Motor neuron (in vitro differentiated cells): ENCODE data around the gene NOXO1. TPM values are rescaled to one million over a fixed set of nuclear protein-coding genes. Genes with fewer than 3 reads are reported as not detected.

Experiments
- ATAC-seq, 8 experiments: fragments of 200-7000 bp; cut with Tn5 transposase; replicated peaks in 6 of 8; 2 replicates each; pipeline ENCODE4 v1.8.0; 2021; ENCODE audit warnings: mild to moderate bottlenecking in 8 of 8, moderate library complexity in 8 of 8
- H3K27ac ChIP-seq, 2 donors: fragments of 250-450 bp; sonication (Bioruptor Pico); 2 replicates each; pipeline ENCODE4 v1.9.0; 2021; ENCODE audit warnings: antibody characterized with exemption in 2 of 2, mild to moderate bottlenecking in 2 of 2, moderate library complexity in 1 of 2
- H3K4me1 ChIP-seq, 2 donors: fragments of 250-450 bp; sonication (Bioruptor Pico); replicated peaks in 1 of 2; 2 replicates each; pipeline ENCODE4 v1.6.1; 2021; ENCODE audit warnings: antibody characterized with exemption in 2 of 2, mild to moderate bottlenecking in 2 of 2, moderate library complexity in 1 of 2
- H3K4me3 ChIP-seq, 5 donors: fragments of 250-450 bp; sonication (Bioruptor Pico); 2 replicates each; pipeline ENCODE4 v1.9.0; 2021; ENCODE audit warnings: antibody characterized with exemption in 5 of 5, mild to moderate bottlenecking in 5 of 5, moderate library complexity in 4 of 5
- WGBS, 10 experiments: fragments of 450-650 bp; shearing (Covaris generic); methylation state at CpG; one replicate each; pipeline ENCODE4 v1.0.0; 2022; 5-methylcytosine and 5-hydroxymethylcytosine counted together
- in situ Hi-C, 9 experiments: fragments of 400-800 bp; cut with MboI; loops; one replicate each; pipeline ENCODE4 v1.15.0; 2021; ENCODE audit warnings: low sequenced_read_pairs in 9 of 9, low pct_unique_long_range_greater_than_20kb in 2 of 9; ENCODE audit not compliant: unreplicated experiment in 9 of 9
- total RNA-seq, 8 experiments: library from RNA; unstranded; fragments of 300-600 nt; gene quantifications; 2 replicates each; pipeline versions ENCODE4 v1.2.3 to v1.2.4, GENCODE V29; 2022

NOXO1 gene
- total RNA-seq: under 1 TPM in 4 of 8 experiments, not detected in 4; 0.21 to 0.73 (median 0.26) TPM

- Histone ChIP-seq H3K4me3 (no peak within 1 kb of the TSS), H3K27ac (no peak within 1 kb of the TSS), H3K4me1 (peaks cover 6 to 18% of the 10 kb centered on the region in 2 donors)
- ATAC-seq: no peak
- in situ Hi-C loops: no loop called here
- 0 to 50% (median 33%) methylated on average over 1 to 2 of the region's 6 CpGs; no CpG with 5 or more reads in 5 of the 10 experiments for WGBS, 10 experiments
Measured at GRCh38 chr16:1981398-1981836, at the start of gene NOXO1. Gene NOXO1 (minus strand): TSS chr16:1981469. CDS start chr16:1981179, 290 bp downstream.

- 32 to 100% methylated on average over 1 to 5 of the region's 11 CpGs; no CpG with 5 or more reads in 8 of the 10 experiments for WGBS, 10 experiments
- Histone ChIP-seq H3K4me3 (no peak overlapping the region), H3K4me1 (peaks cover 5 to 6% of the 10 kb centered on the region in 2 donors), H3K27ac (no peak overlapping the region)
- in situ Hi-C loops: loop anchor here in 1 of 9 experiments (25.0 kb wide), 1 partner anchor 107 kb away; the partner anchor contains the start of genes PKD1 and RAB26
- no peak for ATAC-seq
Measured at GRCh38 chr16:2030036-2030435, 48.8 kb upstream of the NOXO1 start.

GRCh38 chr16:2029350-2029749, 48.1 kb upstream of the NOXO1 start:
- WGBS, 10 experiments: no CpG with 5 or more reads among the region's 22 CpGs
- Histone ChIP-seq H3K4me3 (no peak overlapping the region), H3K27ac (no peak overlapping the region), H3K4me1 (peaks cover 5 to 6% of the 10 kb centered on the region in 2 donors)
- no peak for ATAC-seq
- in situ Hi-C loops: loop anchor here in 3 of 9 experiments (10.0 to 25.0 kb wide), 2 partner anchors 108 to 115 kb away; partner anchors contain the start of genes RAB26 (in 3 of the 3) and PKD1 (in 1 of the 3)

GRCh38 chr16:2028620-2029220, 47.5 kb upstream of the NOXO1 start:
- in situ Hi-C loops: loop anchor here in 3 of 9 experiments (10.0 to 25.0 kb wide), 2 partner anchors 109 to 116 kb away; partner anchors contain the start of genes RAB26 (in 3 of the 3) and PKD1 (in 1 of the 3)
- Histone ChIP-seq H3K4me3 (no peak overlapping the region), H3K27ac (no peak overlapping the region), H3K4me1 (peaks cover 6 to 9% of the 10 kb centered on the region in 2 donors)
- 88 to 100% methylated on average over 2 to 3 of the region's 18 CpGs; no CpG with 5 or more reads in 8 of the 10 experiments for WGBS, 10 experiments
- ATAC-seq: no peak

DNA sequence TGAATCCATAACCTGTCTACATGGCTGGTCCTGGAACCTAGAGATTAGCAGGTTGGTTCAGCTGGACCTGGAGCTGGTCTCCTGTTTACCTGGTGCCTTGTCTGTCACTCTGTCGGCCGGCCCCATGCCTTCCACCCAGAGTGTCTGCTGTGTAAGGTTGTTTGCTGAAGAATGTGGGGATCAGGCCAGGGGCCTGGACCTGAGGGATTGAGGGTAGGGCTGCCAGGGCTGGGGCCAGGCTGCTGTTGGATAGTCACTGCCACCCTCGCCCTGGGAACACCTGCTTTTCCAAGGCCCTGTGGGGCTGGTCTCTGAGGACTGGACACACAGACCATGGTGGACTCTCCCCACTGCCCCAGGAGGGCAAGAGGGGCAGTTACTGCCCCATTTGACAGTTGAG, 46.9 kb upstream of the NOXO1 start:
- no peak for ATAC-seq
- 67% methylated on average over 1 of the region's 3 CpGs; no CpG with 5 or more reads in 9 of the 10 experiments for WGBS, 10 experiments
- no peak overlapping the region for H3K27ac ChIP-seq
- in situ Hi-C loops: loop anchor here in 3 of 9 experiments (10.0 to 25.0 kb wide), 2 partner anchors 109 to 117 kb away; partner anchors contain the start of genes RAB26 (in 3 of the 3) and PKD1 (in 1 of the 3)
- H3K4me3 ChIP-seq: peak overlapping the region in 1 of 5 donors; percentile 44
- peaks cover 6 to 11% of the 10 kb centered on the region in 2 donors for H3K4me1 ChIP-seq

DNA sequence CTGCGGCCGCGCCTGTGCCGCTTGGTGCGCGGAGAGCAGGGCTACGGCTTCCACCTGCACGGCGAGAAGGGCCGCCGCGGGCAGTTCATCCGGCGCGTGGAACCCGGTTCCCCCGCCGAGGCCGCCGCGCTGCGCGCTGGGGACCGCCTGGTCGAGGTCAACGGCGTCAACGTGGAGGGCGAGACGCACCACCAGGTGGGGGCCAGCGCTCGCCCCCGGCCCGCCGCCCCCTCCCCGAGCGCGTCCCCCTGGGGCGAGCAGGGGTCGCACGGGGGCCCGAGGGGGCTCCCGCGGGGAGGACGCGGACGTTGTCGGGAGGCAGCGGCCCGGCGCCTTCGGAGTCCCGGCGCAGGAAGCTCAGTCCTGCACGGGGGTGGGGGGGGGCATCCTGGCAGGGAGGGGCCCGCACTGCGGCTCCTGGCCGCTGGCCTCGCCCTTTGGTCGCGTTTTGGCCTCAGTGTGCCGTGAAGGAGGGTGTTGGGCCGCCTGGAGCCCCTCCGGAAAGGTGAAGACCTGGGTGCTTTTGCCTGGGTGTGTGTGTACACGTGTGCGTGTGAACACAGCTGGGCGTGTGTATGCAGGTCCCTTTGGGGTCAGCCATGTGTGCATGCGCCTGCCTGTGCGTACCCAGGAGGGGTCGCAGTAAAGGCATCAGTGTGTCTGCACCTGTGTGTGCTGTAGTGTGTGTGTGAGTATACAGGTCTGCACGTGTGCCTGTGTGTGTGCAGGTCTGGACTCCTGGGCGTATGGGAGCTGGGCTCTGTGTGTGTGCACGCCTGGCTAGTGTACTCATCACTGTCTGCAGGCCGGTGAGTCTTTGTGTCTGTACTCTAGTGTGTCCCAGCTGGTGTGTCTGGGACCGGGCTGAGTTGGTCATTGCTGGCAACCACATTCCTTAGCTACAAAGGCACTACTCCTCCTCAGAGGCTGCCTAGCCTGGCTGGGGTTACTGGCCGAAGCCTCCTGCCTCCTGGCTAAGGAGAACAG, 46.0 kb upstream of the NOXO1 start:
- 18 to 33% (median 20%) methylated on average over 1 to 3 of the region's 76 CpGs; no CpG with 5 or more reads in 7 of the 10 experiments for WGBS, 10 experiments
- Histone ChIP-seq H3K4me3 (peak overlapping the region; percentile 35 to 44 (median 40)), H3K4me1 (peaks cover 11 to 18% of the 10 kb centered on the region in 2 donors), H3K27ac (peak overlapping the region in 1 of 2 donors; percentile 27)
- in situ Hi-C loops: loop anchor here in 3 of 9 experiments (10.0 to 25.0 kb wide), 2 partner anchors 110 to 117 kb away; partner anchors contain the start of genes RAB26 (in 3 of the 3) and PKD1 (in 1 of the 3)
- peak; percentile 1 to 19 (median 6) for ATAC-seq

- H3K4me3 ChIP-seq: peak within 1 kb of the TSS; percentile 35 to 44 (median 40)
- in situ Hi-C loops: loop anchor here in 3 of 9 experiments (10.0 to 25.0 kb wide), 2 partner anchors 111 to 118 kb away; partner anchors contain the start of genes RAB26 (in 3 of the 3) and PKD1 (in 1 of the 3)
- peak within 1 kb of the TSS in 1 of 2 donors; percentile 27 for H3K27ac ChIP-seq
- peak; percentile 1 to 35 (median 6) for ATAC-seq
- H3K4me1 ChIP-seq: peaks cover 11 to 18% of the 10 kb centered on the region in 2 donors
- WGBS, 10 experiments: no CpG with 5 or more reads among the region's 59 CpGs
Measured at GRCh38 chr16:2026461-2027023, 45.3 kb upstream of the NOXO1 start, which contains the start of gene NHERF2. Gene NHERF2 (plus strand): TSS chr16:2026902. CDS start chr16:2027006, 104 bp downstream.

GRCh38 chr16:2025878-2026460, 44.7 kb upstream of the NOXO1 start:
- Histone ChIP-seq H3K27ac (no peak overlapping the region), H3K4me1 (peaks cover 11 to 18% of the 10 kb centered on the region in 2 donors), H3K4me3 (no peak overlapping the region)
- in situ Hi-C loops: loop anchor here in 3 of 9 experiments (10.0 to 25.0 kb wide), 2 partner anchors 111 to 119 kb away; partner anchors contain the start of genes RAB26 (in 3 of the 3) and PKD1 (in 1 of the 3)
- no peak for ATAC-seq
- WGBS, 10 experiments: 60 to 94% (median 83%) methylated on average over 1 to 7 of the region's 16 CpGs; no CpG with 5 or more reads in 5 of the 10 experiments

- WGBS, 10 experiments: 84 to 90% (median 89%) methylated on average over 2 to 9 of the region's 14 CpGs; no CpG with 5 or more reads in 7 of the 10 experiments
- H3K27ac ChIP-seq: no peak overlapping the region
- peaks cover 11 to 26% of the 10 kb centered on the region in 2 donors for H3K4me1 ChIP-seq
- no peak overlapping the region for H3K4me3 ChIP-seq
- in situ Hi-C loops: loop anchor here in 3 of 9 experiments (10.0 to 25.0 kb wide), 2 partner anchors 112 to 120 kb away; partner anchors contain the start of genes RAB26 (in 3 of the 3) and PKD1 (in 1 of the 3)
- ATAC-seq: no peak
Measured at GRCh38 chr16:2025251-2025650, 44.0 kb upstream of the NOXO1 start.

DNA sequence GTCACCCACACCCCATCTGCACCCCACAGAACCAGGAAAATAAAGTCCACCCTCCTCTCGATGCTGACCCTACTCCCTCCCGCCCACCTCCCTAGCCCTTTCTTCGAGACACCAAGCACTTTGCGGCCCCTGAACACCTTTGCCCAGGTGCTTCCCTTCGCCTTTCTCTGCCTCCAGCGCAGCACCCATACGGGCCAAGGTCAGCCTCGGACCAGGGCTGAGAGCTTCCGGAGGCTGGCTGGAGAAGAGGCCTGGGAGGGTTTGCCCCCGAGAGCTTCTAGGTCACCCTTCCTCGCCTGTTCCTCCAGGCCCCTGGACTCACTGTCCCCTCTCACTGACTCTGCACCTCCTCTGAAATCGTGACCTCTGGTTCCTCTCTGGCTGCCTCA, 42.8 kb upstream of the NOXO1 start:
- no peak overlapping the region for H3K4me3 ChIP-seq
- ATAC-seq: no peak
- in situ Hi-C loops: loop anchor here in 5 of 9 experiments (10.0 to 25.0 kb wide), 2 partner anchors 113 to 121 kb away; partner anchors contain the start of genes RAB26 (in 5 of the 5) and PKD1 (in 3 of the 5)
- WGBS, 10 experiments: 60 to 100% (median 84%) methylated on average over 1 to 5 of the region's 12 CpGs; no CpG with 5 or more reads in 3 of the 10 experiments
- peaks cover 11 to 34% of the 10 kb centered on the region in 2 donors for H3K4me1 ChIP-seq
- H3K27ac ChIP-seq: peak overlapping the region in 1 of 2 donors; percentile 28
